NCI-H748 (cell line): ENCODE measurements around the gene HOXA5.

Experiments used
- DNase-seq: peaks from one replicate; lab custom pipeline; 2025; ENCODE audit not compliant: unreplicated experiment; lab: John Stamatoyannopoulos, UW

HOXA5 gene

DNA sequence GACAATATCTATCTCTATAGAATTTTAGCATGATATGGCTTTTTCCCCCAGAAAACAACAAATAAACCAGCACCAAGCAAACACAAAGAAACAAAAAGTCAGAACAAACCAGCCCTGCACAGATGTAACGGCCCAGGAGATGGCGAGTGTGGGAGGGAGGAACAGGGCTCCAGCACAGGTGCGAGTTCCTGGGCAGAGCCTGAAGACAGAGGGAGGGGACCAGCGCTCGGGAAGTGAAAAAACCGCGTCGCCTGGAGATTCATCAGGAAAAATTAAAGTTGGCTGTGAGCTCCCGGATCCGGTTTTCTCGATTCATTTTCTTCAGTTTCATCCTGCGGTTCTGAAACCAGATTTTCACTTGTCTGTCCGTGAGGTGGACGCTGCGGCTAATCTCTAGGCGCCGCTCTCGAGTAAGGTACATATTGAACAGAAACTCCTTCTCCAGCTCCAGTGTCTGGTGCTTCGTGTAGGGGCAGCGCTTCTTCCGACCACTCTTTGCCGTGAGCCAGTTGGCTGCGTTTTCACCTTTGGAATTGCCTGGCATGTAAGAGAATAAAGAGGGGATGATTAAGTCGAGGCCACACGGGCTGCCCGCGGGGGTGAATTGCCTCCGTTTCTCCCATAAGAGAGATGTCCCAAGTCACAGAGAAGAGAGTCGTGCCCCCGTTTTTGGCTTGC is 28.3 kb upstream of the HOXA5 start:
- peak; percentile 46 for DNase-seq

DNA sequence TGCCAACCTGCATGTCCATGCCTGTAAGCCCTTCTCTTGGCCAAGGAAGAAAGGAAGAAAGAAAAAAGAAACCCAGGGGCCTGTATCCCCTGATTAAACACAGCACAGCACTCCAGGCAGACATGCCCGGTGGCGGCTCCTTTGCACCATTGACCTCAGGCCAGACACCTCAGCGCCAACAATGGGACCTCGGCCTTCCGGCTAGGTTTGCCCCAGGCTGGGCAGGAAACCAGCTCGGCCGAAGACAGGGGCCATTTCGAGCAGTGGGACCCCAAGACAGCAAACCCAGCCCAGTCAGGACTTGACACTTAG is 27.8 kb upstream of the HOXA5 start:
- DNase-seq: peak; percentile 20

DNA sequence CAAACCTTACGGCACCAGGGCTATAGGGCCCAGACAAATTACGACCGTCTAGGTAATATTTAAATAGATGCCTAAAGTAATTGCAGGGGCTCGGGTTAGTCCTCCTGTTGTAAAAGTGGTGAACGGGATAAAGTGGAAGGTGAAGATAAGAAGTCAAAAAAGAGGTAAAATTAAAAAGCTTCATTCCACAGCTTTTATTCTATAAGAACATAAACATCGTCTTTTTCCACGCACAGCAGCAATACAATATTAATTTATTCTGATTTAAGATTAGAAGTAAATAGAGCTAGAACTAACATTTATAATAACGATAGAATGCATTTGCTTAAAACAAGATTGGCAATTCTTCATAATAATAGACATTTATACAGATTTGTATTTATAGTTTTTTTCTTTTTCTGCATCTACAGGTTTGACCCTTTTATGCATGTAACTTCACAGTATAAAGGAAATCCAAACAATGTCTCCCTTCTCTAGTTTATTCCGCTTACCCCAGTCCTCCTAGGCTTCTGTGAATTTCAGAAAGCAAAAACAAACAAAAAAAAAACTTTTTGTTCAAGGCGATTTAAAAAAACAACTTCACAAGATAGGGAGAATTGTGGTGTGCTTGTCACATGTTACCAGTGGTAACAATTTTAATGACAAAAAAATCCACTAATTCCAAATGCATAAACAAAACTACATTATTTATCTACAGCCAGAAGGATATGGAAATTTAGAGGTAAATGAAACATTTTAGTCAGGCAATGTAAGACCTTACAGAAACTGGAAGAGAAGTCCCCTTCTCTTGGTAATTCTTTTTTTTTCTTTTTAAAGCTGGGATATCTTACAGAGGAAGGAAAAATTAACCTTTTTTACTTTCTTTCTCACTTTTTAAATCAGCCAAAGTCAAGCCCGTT is 27.2 kb upstream of the HOXA5 start:
- DNase-seq: no peak

DNA sequence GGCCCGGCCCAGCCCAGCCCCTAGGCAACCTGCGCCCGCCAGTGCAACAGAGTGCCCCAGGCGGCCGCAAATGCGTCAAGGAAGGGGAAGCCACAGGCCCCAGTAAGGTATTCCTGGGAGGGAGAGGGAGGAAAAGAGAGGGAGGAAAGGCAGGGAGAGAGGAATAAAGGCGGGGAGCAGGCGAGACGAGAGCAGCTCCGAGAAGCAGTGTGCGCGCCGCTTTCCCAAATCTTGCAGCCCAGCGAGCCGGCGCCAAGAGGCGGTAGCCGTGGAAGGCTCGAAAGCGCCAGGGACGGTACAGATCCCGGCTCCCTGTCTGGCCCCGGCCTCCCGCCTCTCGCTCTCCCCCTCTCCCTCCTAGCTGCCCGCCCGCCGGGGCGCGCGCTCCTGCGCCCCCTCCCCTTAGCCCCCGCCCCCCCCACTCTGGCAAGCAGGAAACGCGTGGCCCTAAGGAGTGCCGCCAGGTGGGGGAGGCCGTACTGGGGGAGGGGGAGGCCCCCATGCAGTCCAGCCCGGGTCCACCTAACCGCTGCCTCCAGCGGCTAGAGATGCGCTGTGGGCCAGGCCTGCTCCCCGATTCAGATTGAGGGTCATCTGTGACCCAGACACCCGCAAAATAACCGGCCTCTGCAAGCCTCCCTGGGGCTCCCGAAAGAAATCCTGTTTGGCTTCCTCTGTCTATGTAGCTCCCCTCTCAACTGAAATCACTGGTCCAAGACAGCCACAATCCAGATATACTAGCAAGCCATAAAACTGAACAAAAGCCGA is 26.4 kb upstream of the HOXA5 start:
- peak; percentile 79 for DNase-seq

DNA sequence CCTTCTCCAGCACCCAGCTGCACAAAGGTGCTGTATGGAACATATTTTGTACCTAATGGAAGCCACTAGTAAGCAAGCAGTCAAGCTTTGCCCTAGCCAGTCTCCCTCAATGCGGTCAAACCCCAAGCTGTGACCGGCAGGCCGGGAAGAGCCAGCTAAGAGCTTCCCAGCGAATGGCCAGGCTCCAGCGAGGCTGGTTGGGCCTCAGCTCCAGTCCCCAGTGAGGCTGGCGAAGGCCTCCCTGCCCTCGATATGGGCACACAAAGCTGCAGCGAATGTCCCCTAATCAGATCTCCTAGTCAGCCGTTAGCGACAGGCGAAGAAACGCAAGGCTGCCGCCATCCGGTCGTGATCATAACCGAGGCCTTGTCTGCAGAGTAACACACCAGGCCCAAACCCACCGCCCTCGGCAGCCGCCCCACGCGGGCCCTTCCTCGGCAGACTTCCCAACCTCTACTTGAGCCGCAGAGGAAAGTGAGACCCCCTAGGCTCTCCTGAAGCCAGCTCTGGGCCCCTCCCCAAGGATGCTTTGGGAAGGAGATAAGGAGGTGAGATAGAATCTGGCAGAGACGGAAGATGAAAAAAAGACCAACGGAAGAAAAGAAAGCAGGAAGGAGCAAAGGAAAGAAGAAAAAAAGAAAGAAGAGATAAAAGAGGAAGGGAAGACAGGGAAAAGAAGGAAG is 24.9 kb upstream of the HOXA5 start:
- peak; percentile 16 for DNase-seq

DNA sequence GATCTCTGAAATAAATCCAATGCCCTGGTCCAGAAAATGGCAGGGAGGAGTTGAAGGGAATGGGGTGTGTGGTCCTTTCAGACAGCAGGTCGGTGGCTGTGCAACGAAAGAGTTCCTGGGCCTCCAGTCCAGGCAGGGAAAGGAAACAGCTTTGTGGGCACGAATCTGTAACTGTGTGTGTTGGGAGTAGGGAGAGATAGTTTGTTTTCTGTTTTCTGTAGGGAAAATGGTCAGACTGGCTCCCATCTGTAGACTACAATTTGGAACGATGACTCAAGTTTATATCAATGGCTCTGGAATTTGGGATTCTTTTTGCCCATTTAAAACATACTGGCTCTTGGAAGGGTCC is 24.4 kb upstream of the HOXA5 start:
- DNase-seq: no peak

DNA sequence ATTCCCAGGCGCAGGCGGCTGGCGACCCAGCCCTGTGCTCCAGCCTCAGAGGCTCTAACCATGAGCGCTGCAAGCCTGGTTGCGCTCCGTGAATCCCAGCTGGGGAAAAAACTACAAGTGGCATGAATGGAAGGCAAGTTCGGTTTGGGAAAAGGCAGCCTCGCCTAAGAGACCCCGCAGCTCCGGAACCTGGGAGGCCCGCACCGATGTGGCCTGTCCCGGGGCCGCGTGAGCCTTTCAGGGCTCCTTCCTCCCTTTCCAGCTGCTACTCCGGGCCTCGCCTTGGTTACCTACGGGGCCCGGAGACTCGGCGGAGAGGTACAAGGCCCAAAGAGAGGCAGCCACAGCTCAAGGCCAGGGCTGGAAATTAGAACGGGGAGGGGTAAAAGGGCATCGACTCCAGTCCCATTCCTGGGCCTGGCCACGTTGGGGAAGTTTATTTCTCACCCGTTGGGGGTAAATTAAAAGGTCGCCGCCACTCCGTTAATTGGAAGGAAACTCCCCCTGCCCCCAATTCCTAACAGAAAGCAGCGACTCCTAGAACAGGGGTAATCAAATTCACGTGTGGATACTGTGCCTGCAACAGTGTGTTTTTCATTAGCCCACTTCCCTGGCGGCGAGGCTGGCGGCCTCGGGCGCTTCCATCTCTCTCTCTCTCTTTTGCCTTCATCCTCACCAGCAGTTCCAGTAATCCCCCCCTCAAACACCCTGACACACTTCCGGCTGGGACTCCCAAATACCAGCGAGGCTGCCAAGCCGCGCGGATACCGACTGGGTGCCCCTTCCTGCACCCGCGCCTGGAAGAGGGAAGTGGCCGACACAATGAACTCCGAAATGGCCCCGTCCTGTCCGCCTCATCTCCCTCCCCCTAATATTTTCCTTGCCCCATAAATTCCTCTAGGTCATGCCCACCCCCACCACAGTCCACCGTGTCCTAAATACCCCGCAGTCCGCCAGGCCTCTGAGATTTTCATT is 23.3 kb upstream of the HOXA5 start:
- no peak for DNase-seq

DNA sequence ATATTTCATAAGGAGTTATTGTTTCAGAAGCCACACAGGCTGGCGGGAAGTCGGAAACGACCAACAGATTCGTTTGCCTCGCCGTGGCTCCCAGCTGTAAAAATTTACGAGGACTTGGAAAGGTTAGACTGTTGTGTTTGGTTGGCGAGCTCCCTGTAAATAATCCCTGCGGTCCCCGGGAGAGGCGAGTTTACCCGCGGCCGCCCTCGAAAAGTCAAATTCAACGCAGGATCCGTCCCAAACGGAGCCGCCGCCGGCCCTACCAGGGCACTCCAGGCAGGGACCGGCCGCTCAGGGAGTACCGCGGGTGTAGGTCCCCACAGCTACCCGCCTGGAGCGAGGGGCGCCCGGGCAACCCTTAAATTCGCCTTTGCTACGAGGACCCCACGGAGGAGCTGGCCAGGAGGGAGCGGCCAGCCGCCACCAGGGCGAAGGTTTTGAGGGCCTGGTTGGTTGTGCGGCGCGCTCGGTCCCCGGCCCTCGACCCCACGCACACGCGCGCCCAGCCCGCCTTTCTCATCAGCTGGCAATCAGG is 22.6 kb upstream of the HOXA5 start:
- DNase-seq: no peak

DNA sequence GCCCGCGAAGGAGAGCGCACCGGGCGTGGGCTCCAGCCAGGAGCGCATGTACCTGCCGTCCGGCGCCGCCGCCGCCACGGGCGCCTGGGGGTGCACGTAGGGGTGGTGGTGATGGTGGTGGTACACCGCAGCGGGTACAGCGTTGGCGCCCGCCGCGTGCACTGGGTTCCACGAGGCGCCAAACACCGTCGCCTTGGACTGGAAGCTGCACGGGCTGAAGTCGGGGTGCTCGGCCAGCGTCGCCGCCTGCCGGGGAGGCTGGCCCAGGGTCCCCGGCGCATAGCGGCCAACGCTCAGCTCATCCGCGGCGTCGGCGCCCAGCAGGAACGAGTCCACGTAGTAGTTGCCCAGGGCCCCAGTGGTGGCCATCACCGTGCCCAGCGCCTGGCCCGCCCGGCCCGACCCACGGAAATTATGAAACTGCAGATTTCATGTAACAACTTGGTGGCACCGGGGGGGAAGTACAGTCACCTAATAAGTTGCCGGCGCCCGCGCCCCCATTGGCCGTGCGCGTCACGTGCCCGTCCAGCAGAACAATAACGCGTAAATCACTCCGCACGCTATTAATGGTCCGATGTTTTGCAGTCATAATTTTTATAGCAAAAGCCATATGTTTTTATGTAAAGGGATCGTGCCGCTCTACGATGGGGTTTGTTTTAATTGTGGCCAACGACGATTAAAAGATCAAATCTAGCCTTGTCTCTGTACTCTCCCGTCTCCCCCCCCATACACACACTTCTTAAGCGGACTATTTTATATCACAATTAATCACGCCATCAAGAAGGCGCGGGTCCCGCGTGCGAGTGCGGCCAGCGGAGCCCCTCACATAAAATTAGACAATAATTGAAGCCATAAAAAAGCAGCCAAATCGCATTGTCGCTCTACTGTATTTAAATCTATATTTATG is 21.9 kb upstream of the HOXA5 start, which contains the start of gene HOXA9:
HOXA9 (minus strand) TSS at position 449 of the 907 bp plus-strand sequence; CDS start at position 369, 80 bp downstream.
- no peak for DNase-seq

DNA sequence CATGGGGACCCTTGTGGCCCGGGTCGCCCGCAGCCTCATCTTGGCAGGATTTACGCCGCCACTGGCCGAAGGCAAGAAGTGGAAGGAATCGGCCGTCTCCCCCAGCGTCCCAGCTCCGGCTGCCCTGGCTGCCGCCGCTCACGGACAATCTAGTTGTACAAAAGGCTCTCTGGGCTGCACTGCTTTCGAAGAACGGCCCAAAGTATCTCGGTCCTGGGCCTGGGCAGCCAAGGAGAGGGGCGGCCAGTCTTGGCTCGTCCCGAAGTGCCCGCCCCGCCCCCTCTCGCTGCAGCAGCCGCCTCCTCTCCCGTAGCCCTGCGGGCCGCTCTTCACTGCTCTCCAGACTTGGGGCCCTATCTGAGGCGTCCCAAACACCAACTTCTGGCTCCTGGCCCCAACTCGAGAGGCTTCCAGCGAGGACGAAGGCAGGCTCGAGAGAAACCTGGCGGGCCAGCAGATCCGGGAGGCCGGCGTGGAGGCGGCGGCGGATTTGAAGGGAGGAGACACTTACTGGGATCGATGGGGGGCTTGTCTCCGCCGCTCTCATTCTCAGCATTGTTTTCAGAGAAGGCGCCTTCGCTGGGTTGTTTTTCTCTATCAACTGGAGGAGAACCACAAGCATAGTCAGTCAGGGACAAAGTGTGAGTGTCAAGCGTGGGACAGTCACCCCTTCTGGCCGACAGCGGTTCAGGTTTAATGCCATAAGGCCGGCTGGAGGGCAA is 21.0 kb upstream of the HOXA5 start:
- no peak for DNase-seq

DNA sequence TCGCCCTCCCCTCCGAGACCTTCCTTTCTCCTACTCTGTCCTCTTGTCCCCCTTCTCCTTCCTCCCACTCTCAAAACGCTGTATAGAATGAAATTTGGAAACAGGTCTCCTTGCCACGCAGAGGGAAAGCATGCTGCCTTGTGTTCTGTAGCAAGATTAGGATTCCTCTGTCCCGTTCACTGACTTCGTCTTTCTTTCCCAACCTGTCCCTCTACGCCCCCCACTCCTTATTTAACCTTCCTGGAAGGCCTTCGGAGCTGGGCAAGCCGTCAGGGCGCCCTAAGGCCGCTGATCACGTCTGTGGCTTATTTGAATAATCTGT is 20.5 kb upstream of the HOXA5 start:
- DNase-seq: no peak

DNA sequence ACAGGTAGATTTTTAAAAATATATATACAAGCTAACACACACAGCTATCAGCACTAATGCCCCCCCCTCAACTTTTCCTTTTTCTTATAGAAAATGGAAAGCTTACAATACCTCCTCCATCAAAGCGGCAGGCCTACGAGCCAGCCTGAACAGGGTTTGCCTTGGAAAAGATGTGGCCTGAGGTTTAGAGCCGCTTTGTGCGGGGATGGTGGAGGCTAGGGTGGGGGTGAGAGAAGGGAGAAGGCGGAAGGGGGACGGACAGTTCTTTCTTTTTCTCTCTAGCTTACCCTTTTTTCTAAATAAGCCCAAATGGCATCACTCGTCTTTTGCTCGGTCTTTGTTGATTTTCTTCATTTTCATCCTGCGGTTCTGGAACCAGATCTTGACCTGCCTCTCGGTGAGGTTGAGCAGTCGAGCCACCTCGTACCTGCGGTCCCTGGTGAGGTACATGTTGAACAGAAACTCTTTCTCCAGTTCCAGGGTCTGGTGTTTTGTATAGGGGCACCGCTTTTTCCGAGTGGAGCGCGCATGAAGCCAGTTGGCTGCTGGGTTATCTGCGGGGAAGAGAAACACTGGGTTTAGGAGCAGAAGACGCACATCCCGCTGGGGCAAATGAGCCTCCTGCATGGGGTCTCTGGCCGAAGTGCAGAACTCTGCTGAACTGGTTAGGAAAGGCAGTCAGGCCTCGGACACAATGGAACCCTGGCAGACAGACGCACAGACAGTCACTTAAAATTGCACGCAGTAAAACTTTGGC is 20.0 kb upstream of the HOXA5 start:
- DNase-seq: no peak

DNA sequence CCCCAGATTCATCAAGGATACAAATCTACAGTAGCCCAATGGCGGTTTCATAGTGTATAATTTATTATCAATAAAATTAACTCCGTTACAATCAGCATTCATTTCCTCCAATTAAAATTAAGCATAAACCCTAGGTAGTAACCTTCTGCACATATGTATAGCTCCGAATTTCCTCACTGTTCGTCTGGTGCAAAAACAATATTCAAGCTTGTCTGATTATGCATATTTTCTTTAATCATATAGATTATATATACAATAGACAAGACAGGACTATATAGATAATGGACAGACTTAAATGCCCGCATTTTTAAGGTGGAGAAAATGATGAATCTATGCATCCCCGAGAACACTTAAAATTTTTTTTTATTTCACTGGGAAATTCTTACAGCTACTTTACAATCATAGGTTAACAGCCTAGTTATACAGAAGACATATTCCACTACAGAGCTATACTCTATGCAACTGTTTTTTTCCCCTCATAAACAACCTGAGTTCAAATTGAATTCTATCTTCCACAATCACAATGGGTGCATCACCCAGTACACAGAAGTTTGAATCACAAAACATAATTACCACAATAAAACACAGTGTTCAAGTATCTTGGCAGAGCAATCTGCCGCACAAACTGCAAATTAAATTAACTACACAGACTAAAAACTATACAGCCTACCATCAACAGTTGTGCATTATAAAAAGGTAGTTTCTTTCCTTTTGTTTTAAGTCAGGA is 19.2 kb upstream of the HOXA5 start:
- DNase-seq: no peak

DNA sequence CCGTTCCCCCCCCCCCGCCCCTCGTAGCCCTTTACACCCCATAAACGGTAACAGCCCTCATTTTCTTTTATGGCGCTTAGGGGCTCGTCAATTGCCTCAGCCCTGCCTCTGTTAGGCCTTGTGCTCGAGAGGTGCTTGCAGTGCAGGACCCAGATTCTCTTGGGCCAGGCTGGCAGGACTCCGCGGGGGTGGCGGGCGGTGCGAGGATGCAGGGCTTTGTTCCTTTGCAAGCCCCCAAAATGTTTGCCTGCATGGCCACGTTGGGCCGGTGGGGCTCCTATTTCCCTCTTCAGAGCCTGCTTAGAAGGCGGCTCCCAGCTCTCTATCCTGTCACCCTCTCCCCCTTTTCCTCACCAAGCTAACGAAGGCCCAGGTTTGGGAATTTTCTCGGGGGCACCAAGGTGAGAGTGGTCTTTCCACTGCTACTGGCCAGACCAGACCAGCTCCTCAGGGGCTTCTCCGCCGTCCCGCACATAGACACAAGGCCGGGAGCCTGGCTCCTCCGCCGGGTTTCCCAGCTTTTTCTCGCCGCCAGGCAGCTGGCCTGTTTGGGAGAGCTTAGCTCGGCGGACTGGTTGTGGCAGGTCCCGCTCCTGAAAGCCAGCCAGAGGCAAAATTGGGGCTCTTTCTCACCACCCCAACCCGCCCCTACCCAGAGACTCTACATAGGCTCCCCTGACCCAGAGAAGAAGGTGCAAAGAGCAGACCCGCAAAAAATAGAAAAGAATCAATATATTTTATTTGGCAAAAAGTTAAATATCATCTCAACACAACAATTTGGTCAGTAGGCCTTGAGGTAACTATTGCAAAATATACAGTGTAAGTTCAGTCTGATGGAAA is 18.5 kb upstream of the HOXA5 start:
- DNase-seq: no peak

DNA sequence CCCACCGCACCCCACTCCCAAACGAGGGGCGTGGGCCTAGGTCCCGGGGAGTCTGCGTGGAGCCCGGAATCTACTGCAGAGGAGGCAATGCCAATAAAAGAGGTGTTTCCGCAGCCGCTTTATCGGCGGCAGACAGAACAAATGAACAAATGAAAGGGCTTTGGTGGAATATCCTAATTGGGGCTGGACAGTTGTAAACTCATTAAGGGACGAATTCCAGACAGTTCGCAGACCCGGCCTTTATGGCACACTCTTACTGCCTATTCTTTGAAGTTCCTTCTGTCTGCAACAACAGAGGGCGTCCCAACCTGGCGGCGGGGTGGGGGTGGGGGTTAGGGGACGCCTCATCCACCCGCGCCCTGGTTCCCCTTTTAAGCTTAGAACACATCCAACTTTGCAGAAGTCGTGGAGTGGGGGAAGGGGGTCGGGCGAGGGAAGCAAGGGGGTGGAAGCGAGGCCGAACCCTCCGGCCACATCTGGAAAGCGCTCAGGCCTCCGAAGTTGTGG is 17.8 kb upstream of the HOXA5 start:
- DNase-seq: no peak
